Subcutaneous abdominal adipose tissue (tissue), 5 donors: ENCODE data around the gene MAP6.

Source experiments
- H3K27ac ChIP-seq: one replicate; pipeline ENCODE4 v1.7.0; 2013; ENCODE audit warnings: low read depth, mild to moderate bottlenecking, inconsistent platforms, low read length, moderate library complexity
- H3K27me3 ChIP-seq, 5 donors: one replicate each; pipeline ENCODE4 v1.7.0; 2013; ENCODE audit warnings: low read length in 5 of 5, inconsistent platforms in 1 of 5; ENCODE audit not compliant: control insufficient read depth in 5 of 5, insufficient read depth in 4 of 5
- H3K36me3 ChIP-seq, 5 donors: one replicate each; pipeline ENCODE4 v1.7.0; 2013; ENCODE audit warnings: low read length in 5 of 5; ENCODE audit not compliant: control insufficient read depth in 5 of 5, insufficient read depth in 5 of 5
- H3K4me1 ChIP-seq, 5 donors: one replicate each; pipeline ENCODE4 v1.7.0; 2013; ENCODE audit warnings: low read length in 5 of 5, mild to moderate bottlenecking in 3 of 5, moderate library complexity in 1 of 5; ENCODE audit not compliant: control insufficient read depth in 5 of 5, insufficient read depth in 5 of 5
- H3K4me3 ChIP-seq, 5 donors: one replicate each; pipeline ENCODE4 v1.7.0; 2013; ENCODE audit warnings: low read length in 5 of 5, low read depth in 1 of 5
- H3K9ac ChIP-seq, 5 donors: one replicate each; pipeline ENCODE4 v1.7.0; 2013; ENCODE audit warnings: low read length in 5 of 5, mild to moderate bottlenecking in 4 of 5, moderate library complexity in 3 of 5
- H3K9me3 ChIP-seq, 5 donors: one replicate each; pipeline ENCODE4 v1.7.0; 2013; ENCODE audit warnings: low read length in 5 of 5; ENCODE audit not compliant: control insufficient read depth in 5 of 5
- donor health status: healthy.
- donor health status: healthy.
- donor health status: healthy.
- donor health status: healthy.
- donor health status: healthy.

The MAP6 gene

DNA sequence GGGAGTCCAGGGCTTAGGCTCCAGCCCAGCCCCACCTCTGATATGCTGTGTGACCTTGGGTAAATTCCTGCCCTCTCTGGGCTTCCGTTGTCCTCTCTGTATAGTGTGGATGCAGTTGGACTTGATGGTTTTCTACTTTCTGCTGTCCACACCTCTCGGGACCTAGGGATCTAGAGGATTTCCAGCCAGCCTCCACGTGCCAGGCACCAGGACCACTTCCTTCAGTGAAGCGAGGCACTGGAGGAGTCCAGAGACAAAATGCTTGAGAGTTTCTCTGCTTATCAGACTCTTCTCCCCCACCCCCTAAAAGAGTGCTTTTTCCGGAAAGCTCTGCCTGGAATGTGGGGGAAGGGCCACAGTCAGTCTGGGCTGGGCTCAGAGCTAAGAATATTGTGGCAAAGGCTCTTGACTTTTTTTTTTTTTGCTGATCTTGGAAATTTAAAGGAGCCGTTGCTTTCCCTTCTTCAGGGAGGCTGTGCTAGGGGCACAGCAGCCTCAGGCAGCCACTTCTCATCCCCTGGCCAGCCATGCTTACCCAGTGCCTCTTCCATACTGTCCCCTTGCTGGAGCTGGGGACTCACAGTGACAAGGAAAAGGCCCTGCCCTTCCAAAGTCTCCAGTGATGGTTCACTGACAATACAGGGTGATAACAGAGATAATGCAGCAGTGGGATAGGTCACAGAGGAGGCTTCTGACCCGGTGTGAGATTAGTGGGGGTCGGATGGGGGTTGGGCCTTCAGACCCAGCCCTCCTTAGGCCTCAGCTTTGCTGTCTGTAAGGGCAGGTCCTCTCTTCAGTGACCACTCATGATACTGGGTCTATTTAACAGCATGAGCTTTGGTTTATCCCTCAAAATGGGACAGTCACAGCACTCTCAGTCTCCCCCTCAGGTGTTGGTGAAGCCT is 109.6 kb downstream of the MAP6 start:
- Histone ChIP-seq H3K4me1 (peaks cover 34 to 94% (median 91%) of the 10 kb centered on the region in 5 donors), H3K27me3 (no peaks in the 10 kb centered on the region), H3K36me3 (peaks cover 0 to 2% (median under 1%) of the 10 kb centered on the region in 5 donors), H3K9me3 (no peaks in the 10 kb centered on the region), H3K27ac (peak overlapping the region; percentile 100), H3K4me3 (peak overlapping the region; percentile 26 to 60 (median 53)), H3K9ac (peak overlapping the region; percentile 31 to 98 (median 82))

DNA sequence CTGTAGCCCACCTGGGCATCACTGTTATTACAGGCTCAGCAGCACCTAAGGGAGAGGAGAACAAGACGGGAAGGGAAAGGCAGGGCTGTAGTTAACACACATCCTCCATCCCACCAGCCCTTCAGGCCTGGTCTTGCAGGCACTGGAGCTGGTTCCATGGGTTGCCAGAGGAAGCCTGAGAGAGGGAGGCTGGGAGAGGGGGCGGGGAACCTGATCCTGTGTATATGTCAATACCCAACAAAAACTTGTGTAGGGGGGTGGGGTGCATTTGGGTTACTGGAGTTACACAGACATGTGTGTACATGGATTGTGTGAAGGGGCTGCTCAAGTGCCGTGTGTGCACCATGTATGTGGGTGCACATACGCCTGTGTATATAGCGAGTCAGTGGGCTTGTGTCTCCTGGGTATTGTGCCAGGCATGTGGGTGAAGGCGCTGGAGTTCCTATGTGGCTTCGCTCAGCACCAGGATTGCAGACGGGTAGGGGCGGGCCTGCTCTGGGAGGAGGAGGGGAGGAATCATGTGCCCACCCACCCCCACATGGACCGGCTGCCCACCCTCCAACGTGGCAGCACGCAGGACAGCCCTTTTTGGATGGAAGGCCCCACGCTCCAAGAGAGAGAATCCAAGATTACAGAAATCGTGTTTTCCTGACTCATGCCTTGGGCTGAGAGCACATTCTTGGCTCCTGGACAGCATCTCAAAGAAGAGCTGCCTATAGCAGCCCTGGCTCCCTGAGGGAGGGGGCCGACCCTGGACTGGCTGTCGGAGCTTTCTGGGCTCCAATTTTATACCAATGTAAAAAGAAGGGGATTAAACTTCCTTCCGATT is 111.0 kb downstream of the MAP6 start:
- Histone ChIP-seq H3K9ac (peak overlapping the region; percentile 55 to 98 (median 82)), H3K27me3 (no peaks in the 10 kb centered on the region), H3K4me3 (peak overlapping the region; percentile 26 to 60 (median 53)), H3K36me3 (no peaks in the 10 kb centered on the region), H3K27ac (peak overlapping the region; percentile 100), H3K4me1 (peaks cover 36 to 94% (median 91%) of the 10 kb centered on the region in 5 donors), H3K9me3 (no peaks in the 10 kb centered on the region)

DNA sequence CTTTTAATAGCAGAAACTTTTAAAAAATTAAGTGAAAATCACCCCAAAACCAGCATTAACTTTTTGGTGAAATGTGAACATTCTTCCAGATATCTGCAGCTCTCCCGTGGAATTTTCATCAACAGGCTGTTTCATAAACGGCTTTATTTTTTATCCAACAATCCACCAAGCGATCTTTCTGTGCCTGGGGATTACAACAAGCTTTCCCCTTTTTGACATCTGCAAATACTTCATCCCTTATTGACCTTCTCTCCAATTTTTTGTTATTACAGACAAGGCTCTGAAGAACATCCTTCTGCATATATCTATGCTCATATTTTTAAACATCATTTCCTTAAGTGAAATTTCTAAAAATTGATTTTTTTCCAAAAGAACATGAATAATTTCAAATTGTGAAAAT is 112.6 kb downstream of the MAP6 start:
- H3K4me1 ChIP-seq: peaks cover 34 to 86% (median 84%) of the 10 kb centered on the region in 5 donors

DNA sequence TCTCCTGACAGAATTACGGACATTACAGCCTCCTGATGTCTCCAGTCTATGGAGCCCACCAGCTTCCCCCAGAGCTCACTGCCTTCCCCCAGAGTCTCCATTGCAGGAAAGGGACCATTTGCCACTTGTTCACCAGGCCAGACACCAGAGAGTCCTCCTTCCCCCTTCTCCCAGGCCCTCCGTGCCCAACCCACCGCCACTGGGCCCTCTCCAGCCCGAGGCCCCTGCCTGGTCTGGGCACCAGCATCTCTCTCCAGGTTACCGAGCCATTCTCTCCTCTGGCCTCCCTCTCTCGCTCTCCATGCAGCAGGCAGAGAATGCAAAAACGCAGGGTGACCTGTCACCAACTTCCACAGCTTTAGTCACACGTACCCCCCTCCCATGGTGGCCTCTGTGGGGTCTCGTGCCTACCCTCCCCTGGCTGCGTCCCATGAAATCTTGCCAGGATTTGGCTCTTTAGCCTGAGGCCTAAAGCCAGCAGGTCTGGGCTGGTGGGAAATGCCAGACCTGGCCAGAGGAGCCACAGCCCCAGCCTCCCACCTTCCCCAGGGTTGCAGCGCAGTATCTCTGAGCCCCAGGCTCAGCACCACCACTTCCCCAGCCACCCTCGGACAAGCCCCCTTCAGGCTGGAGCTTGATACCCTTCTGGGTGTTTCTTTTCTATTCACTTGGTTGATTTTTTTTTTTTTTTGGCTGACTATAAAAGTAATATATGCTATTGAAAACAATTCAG is 113.6 kb downstream of the MAP6 start:
- Histone ChIP-seq H3K27ac (peak overlapping the region; percentile 100), H3K4me1 (peaks cover 30 to 76% (median 73%) of the 10 kb centered on the region in 5 donors), H3K27me3 (no peaks in the 10 kb centered on the region), H3K9me3 (no peaks in the 10 kb centered on the region), H3K4me3 (peak overlapping the region in 1 of 5 donors; percentile 8), H3K36me3 (no peaks in the 10 kb centered on the region), H3K9ac (peak overlapping the region in 3 of 5 donors; percentile 33 to 58 (median 39))

More for the DNA sequence above, 112.6 kb downstream of the MAP6 start:
- H3K4me3 ChIP-seq: no peak overlapping the region
- no peaks in the 10 kb centered on the region for H3K36me3 ChIP-seq
- H3K27ac ChIP-seq: peak overlapping the region; percentile 100
- no peaks in the 10 kb centered on the region for H3K27me3 ChIP-seq
- no peaks in the 10 kb centered on the region for H3K9me3 ChIP-seq
- no peak overlapping the region for H3K9ac ChIP-seq

DNA sequence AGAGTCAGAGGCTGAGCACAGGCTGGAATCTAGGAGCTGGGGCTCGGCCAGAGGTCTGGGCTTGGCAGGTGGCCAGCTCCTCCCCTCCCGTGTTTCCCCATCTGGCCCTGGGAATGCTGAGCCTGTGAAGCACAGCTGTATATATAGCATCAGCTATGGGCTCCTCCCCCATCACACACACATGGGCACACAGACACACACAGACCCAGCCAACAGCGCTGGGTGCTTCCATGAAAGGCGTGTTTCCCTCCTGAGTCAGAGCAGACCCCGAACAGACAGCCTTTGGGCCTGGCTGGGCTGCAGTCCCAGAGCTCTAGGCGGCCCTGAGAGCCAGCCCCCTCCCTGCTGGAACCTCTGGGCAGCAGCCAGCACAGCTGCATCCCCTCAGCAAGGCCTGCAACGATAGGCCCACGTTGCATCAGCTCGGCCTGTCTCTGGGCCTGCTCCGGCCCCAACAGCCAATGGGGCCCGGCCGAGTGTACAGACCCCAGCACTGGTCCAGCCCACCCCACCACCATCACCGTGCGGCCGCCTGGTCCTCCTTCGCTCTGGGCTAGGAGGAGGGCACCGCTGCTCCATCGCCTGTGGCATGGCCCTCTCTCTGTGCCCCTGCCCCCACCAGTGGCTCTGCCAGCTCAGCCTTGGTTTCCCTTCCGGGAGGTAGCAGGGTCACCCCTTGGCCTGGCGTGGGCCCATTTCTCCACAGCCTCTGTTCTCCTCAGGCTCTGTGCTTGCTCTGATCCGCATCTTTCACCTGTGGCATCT is 114.4 kb downstream of the MAP6 start:
- peak overlapping the region in 4 of 5 donors; percentile 8 to 34 (median 22) for H3K4me3 ChIP-seq
- no peaks in the 10 kb centered on the region for H3K27me3 ChIP-seq
- H3K9ac ChIP-seq: peak overlapping the region in 4 of 5 donors; percentile 21 to 50 (median 36)
- no peaks in the 10 kb centered on the region for H3K36me3 ChIP-seq
- H3K27ac ChIP-seq: peak overlapping the region; percentile 100
- H3K4me1 ChIP-seq: peaks cover 30 to 68% (median 65%) of the 10 kb centered on the region in 5 donors
- H3K9me3 ChIP-seq: no peaks in the 10 kb centered on the region

DNA sequence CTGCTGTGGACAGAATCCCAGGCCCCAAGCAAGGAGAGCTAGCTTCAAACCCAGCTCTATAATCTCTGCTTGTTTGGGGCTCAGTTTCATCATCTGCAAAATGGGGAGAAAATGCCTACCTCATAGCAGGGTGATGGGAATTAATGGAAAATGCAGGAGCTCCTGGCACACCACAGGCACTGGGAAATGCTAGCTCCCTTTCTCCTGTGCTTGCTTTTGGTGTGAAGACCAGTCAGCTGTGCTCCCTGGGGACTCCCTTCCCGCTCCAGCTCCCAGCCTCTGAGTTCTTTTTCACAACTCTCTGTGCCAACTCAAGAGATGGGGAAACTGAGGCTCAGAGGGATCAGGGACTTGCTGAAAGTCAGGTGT is 115.0 kb downstream of the MAP6 start:
- no peaks in the 10 kb centered on the region for H3K36me3 ChIP-seq
- H3K4me1 ChIP-seq: peaks cover 26 to 62% (median 60%) of the 10 kb centered on the region in 5 donors
- H3K9me3 ChIP-seq: no peaks in the 10 kb centered on the region
- no peaks in the 10 kb centered on the region for H3K27me3 ChIP-seq
- peak overlapping the region in 1 of 5 donors; percentile 17 for H3K4me3 ChIP-seq
- peak overlapping the region in 4 of 5 donors; percentile 21 to 50 (median 36) for H3K9ac ChIP-seq
- peak overlapping the region; percentile 100 for H3K27ac ChIP-seq

DNA sequence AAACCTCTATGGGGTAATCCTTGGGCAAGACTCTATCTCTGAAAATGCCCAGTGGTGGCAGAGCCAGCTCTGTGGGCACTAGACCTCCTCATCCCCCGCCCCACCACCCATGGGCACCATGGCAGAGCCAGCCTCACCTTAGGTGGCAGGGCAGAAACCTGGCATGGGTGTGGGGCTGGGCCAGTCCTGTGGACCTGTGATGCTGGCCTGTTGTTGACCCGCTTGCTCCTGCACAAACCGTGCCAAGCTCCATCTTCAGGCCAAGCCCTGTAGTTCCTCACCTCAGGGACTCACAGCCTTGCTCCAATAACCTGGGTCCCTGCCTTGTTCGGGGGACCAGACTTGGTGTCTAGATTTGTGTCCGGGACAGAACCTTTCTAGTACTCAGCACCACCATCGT is 115.7 kb downstream of the MAP6 start:
- Histone ChIP-seq H3K27me3 (no peaks in the 10 kb centered on the region), H3K4me1 (peaks cover 22 to 56% (median 55%) of the 10 kb centered on the region in 5 donors), H3K27ac (peak overlapping the region; percentile 100), H3K9ac (peak overlapping the region in 1 of 5 donors; percentile 22), H3K36me3 (no peaks in the 10 kb centered on the region), H3K9me3 (no peaks in the 10 kb centered on the region), H3K4me3 (no peak overlapping the region)

DNA sequence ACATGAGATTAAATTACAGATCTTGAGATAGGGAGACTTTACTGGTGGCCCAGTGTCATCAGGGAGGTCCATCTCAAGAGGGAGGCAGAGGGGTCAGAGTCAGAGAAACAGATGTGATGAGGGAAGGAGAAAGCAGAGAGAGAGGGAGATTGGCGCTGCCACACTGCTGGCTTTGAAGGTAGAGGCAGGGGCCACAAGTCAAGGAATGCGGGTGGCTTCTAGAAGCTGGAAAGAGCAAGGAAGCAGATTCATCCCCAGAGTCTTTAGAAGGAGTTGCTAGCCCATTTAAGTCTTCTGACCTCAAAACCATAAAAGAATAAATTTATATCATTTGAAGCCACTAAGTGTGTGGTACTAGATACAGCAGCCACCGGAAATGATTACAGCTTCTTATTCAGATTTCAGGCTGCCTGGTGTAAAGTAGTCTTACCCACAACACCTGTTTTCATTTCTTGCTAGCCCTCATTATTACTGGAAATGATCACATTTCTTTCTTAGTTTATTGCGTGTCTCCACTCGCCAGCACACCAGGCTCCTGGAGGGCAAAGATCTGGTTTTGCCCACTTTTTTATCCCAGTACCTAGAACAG is 119.4 kb downstream of the MAP6 start:
- H3K27me3 ChIP-seq: no peaks in the 10 kb centered on the region
- no peak overlapping the region for H3K4me3 ChIP-seq
- no peaks in the 10 kb centered on the region for H3K9me3 ChIP-seq
- no peaks in the 10 kb centered on the region for H3K36me3 ChIP-seq
- no peak overlapping the region for H3K9ac ChIP-seq
- no peak overlapping the region for H3K27ac ChIP-seq
- peaks cover 8 to 27% (median 25%) of the 10 kb centered on the region in 5 donors for H3K4me1 ChIP-seq
